Lower leg skin (tissue), 3 donors: ENCODE data around the gene UCP2.

Experiments used
- CTCF ChIP-seq, 3 donors: fragments of 450-650 bp; IDR thresholded peaks; one replicate each; pipeline ENCODE4 v1.5.1; 2016; ENCODE audit warnings: antibody characterized with exemption in 3 of 3, mild to moderate bottlenecking in 3 of 3, moderate library complexity in 2 of 3
- POLR2A ChIP-seq, 2 donors: fragments of 450-650 bp; IDR thresholded peaks; one replicate each; pipeline ENCODE4 v1.6.1; 2016 to 2017; ENCODE audit warnings: antibody characterized with exemption in 2 of 2, mild to moderate bottlenecking in 1 of 2, moderate library complexity in 1 of 2

- TF ChIP-seq CTCF (IDR thresholded peaks at IDR 0.05) (no peak), POLR2A (IDR thresholded peaks at IDR 0.05) (no peak)
Measured at GRCh38 chr11:73962101-73962705, 20.4 kb downstream of the UCP2 start.
